Osteocyte (in vitro differentiated cells): ENCODE results near the gene MUC22. TPM values are rescaled to one million over a fixed set of nuclear protein-coding genes. Genes with fewer than 3 reads are reported as not detected.

ENCODE experiments used
- DNase-seq: peaks from one replicate; pipeline ENCODE4 v3.0.0; 2021; ENCODE audit warnings: mixed read lengths; ENCODE audit not compliant: unreplicated experiment; ENCODE audit errors: extremely low spot score
- H3K27ac Mint-ChIP-seq: one replicate; pipeline ENCODE4 v1.8.0; 2021; ENCODE audit warnings: mild to moderate bottlenecking, mixed read lengths; ENCODE audit not compliant: unreplicated experiment
- H3K27me3 Mint-ChIP-seq: one replicate; pipeline ENCODE4 v1.8.0; 2021; ENCODE audit warnings: mixed read lengths; ENCODE audit not compliant: unreplicated experiment
- H3K36me3 Mint-ChIP-seq: one replicate; pipeline ENCODE4 v1.8.0; 2021; ENCODE audit warnings: mixed read lengths; ENCODE audit not compliant: unreplicated experiment
- H3K4me1 Mint-ChIP-seq: one replicate; pipeline ENCODE4 v1.8.0; 2021; ENCODE audit warnings: mixed read lengths; ENCODE audit not compliant: unreplicated experiment
- H3K4me3 Mint-ChIP-seq: one replicate; pipeline ENCODE4 v1.8.0; 2021; ENCODE audit warnings: mild to moderate bottlenecking, moderate library complexity, mixed read lengths; ENCODE audit not compliant: unreplicated experiment
- H3K9me3 Mint-ChIP-seq: one replicate; pipeline ENCODE4 v1.8.0; 2021; ENCODE audit warnings: mixed read lengths; ENCODE audit not compliant: unreplicated experiment
- total RNA-seq: library from RNA; stranded (reverse); gene quantifications from 2 replicates; pipeline ENCODE4 v1.2.1, GENCODE V29; 2021
- TF ChIP-seq, protein P1 (sequence below): fragments of 200-600 bp; sonication (generic); IDR thresholded peaks from 2 replicates; pipeline ENCODE4 v1.5.0; 2021; ENCODE audit warnings: antibody characterized with exemption, mild to moderate bottlenecking, moderate library complexity

Gene MUC22
- total RNA-seq, 1 donor from 2014 or later = not detected

DNA sequence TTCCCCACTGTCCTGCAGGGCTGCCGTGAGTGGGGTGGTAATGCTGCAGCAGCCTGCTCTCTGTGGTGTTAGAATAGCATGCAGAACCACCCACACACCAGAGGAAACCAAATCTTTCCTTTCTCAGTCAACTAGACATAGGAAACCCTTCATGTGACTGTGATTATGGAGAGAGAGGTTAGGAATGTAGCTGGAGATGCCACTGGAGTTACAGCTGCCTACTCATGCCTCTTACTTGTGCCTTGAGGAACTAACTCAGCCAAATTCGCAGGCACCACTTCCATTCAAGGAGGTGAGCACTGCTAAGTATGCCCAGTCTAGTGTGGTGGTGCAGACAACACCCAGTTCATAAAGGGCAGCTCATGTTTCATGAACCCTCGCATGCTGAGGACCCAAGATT lies 27.4 kb downstream of the MUC22 start:
- TF ChIP-seq, protein P1, sequence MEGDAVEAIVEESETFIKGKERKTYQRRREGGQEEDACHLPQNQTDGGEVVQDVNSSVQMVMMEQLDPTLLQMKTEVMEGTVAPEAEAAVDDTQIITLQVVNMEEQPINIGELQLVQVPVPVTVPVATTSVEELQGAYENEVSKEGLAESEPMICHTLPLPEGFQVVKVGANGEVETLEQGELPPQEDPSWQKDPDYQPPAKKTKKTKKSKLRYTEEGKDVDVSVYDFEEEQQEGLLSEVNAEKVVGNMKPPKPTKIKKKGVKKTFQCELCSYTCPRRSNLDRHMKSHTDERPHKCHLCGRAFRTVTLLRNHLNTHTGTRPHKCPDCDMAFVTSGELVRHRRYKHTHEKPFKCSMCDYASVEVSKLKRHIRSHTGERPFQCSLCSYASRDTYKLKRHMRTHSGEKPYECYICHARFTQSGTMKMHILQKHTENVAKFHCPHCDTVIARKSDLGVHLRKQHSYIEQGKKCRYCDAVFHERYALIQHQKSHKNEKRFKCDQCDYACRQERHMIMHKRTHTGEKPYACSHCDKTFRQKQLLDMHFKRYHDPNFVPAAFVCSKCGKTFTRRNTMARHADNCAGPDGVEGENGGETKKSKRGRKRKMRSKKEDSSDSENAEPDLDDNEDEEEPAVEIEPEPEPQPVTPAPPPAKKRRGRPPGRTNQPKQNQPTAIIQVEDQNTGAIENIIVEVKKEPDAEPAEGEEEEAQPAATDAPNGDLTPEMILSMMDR = no peak
- no peak overlapping the region for H3K4me3 Mint-ChIP-seq
- H3K27me3 Mint-ChIP-seq = peaks cover 11% of the 10 kb centered on the region
- no peaks in the 10 kb centered on the region for H3K9me3 Mint-ChIP-seq
- no peak for DNase-seq
- H3K4me1 Mint-ChIP-seq = peaks cover 25% of the 10 kb centered on the region
- no peak overlapping the region for H3K27ac Mint-ChIP-seq
- H3K36me3 Mint-ChIP-seq = no peaks in the 10 kb centered on the region

DNA sequence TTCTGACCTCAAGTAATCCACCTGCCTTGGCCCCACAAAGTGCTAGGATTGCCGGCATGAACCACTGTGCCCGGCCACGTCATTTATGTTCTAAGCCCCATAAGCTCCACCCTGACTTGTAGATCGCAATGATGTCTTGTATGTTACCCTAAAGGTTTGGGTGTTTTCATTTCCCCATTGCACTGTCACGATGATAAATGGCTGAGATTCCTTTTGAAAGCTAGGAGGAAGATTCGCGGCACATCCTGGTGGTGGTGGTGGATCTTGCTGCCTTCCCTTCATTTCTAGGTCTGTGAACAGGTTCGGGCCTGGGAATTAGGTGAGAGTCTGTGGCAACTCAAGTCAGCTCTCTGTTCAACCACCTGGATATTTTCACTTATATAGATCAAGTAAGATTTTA lies 28.3 kb downstream of the MUC22 start:
- H3K4me1 Mint-ChIP-seq = peaks cover 31% of the 10 kb centered on the region
- no peak overlapping the region for H3K4me3 Mint-ChIP-seq
- H3K27me3 Mint-ChIP-seq = peaks cover 2% of the 10 kb centered on the region
- TF ChIP-seq, protein P1 = no peak
- H3K36me3 Mint-ChIP-seq = no peaks in the 10 kb centered on the region
- no peak for DNase-seq
- H3K27ac Mint-ChIP-seq = no peak overlapping the region
- H3K9me3 Mint-ChIP-seq = no peaks in the 10 kb centered on the region

DNA sequence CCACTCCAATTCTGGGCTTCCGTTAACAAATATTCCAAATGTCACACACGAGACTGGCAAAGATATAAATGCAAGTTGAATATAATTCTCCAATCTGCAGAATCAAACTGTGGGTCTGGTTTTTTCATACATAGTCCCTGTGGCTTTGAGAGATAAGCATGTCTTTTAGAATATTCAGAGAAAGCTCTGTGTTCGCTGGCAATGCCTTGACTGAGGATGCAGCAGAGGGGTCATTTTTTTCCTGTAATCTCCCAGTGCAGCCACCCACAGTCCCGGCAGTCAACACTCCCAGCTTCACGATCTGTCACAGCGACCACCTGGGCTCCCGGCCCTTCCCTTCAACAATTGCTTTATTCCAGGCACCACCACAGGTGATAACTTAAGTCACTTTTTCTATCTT lies 30.5 kb downstream of the MUC22 start:
- TF ChIP-seq, protein P1 = no peak
- H3K27ac Mint-ChIP-seq = no peak overlapping the region
- no peaks in the 10 kb centered on the region for H3K36me3 Mint-ChIP-seq
- no peak for DNase-seq
- peaks cover 5% of the 10 kb centered on the region for H3K27me3 Mint-ChIP-seq
- H3K9me3 Mint-ChIP-seq = no peaks in the 10 kb centered on the region
- peaks cover 30% of the 10 kb centered on the region for H3K4me1 Mint-ChIP-seq
- no peak overlapping the region for H3K4me3 Mint-ChIP-seq

DNA sequence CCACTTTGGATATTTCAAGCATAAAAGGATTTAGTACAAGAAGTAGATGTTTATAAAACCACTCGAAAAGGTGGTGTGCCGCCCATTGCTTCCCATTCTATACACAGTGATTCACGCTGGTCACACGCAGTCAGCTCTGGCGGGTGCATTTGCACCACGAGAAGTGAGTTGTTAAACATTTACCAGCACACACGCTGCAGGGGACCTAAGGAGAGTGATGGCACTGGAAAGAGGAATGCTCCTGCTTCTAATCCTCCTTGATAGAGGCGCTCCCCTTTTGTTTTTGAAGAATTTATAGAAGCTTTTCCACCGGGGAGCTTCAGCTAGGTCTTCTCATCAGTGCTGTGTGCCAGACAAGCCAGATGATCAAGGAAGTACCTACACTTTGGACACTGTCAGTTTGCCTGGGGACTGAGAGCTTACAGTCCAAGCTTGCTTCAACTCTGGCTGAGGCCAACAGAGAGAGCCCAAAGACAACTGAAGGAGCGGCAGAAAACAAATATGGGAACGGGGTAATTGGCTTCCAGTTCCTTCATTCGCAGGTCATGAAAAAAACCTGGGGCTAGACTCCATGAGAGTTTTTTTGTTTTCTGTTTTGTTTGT lies 31.2 kb downstream of the MUC22 start:
- Mint-ChIP-seq H3K36me3 (no peaks in the 10 kb centered on the region), H3K27ac (no peak overlapping the region), H3K4me3 (no peak overlapping the region), H3K4me1 (peaks cover 24% of the 10 kb centered on the region), H3K9me3 (no peaks in the 10 kb centered on the region), H3K27me3 (peaks cover 5% of the 10 kb centered on the region)
- DNase-seq = no peak
- TF ChIP-seq, protein P1 = no peak

DNA sequence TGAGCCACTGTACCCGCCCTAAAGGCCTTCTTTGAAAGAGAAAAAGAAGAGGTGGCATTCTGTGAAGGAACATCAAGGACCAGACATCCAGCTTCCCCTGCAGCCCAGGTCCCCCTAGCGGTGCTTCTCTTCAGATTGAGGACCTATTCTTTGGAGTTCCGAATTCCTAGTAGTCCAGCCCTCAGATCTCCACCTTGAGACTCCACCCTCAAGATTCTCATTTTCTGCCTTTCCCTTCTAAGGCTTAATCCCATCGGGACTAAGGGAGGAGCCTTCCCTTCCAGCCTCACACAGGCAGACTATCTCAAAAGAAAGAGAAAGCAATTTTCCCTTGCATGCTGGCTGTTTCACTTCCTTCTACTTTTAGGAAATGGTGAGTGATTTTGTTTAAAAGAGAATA lies 32.5 kb downstream of the MUC22 start:
- no peak for DNase-seq
- Mint-ChIP-seq H3K27ac (no peak overlapping the region), H3K4me3 (no peak overlapping the region), H3K36me3 (no peaks in the 10 kb centered on the region), H3K27me3 (peaks cover 10% of the 10 kb centered on the region), H3K4me1 (peaks cover 11% of the 10 kb centered on the region), H3K9me3 (no peaks in the 10 kb centered on the region)
- TF ChIP-seq, protein P1 = peak; percentile 54
